COLO829 (cell line): ENCODE measurements around the gene UBA3.
A peak's percentile ranks its signal among the peaks of the same experiment; 100 is the strongest.

Source experiments
- DNase-seq: peaks from one replicate; pipeline ENCODE4 v3.0.0; 2012; ENCODE audit warnings: low spot score

The UBA3 gene

GRCh38 chr3:69065318-69065964 lies 14.7 kb downstream of the UBA3 start:
- DNase-seq: no peak

DNA sequence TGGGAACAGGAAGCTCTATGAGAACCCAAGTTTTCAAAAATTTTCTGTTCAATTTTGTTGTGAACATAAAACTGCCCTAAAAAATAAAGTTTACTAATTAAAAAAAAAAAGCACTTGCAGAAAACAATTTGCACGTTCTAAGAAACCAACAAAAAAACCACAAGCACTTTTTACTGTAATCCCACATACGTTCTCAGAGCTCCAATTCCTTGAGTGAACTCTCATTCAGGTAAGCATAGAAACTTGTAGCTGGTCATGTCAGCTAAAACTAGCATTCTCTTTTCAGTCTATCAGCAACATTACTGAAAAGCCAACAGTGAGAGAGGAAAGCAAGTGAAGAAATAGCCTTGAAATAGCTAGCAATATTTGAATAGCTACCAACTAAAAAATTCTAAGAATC lies 16.5 kb downstream of the UBA3 start:
- no peak for DNase-seq

GRCh38 chr3:69059688-69060087 lies 20.5 kb downstream of the UBA3 start:
- no peak for DNase-seq

DNA sequence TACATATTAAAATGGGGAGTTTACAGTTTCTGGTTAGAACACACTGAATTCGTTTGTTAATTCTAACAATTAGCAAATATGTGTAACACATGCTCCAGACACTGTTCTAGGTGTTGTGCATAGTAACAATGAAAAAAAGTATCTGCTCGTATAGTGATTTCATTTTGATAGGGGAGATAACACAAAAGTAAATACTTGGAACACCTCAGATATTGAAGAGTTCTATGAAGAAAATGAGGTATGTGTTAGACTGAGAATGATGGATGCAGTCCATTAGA lies 21.3 kb downstream of the UBA3 start:
- no peak for DNase-seq

GRCh38 chr3:69058180-69058946 lies 21.8 kb downstream of the UBA3 start:
- no peak for DNase-seq

GRCh38 chr3:69052472-69052898 lies 27.7 kb downstream of the UBA3 start:
- no peak for DNase-seq

- peak; percentile 99 for DNase-seq
These were observed 28.3 kb downstream of the UBA3 start, which contains the start of gene TMF1 for GRCh38 chr3:69051756-69052471. TSS of gene TMF1 (minus strand) at chr3:69052333. CDS start at chr3:69052086, 247 bp downstream.

GRCh38 chr3:69048990-69049389 lies 31.2 kb downstream of the UBA3 start:
- no peak for DNase-seq

- DNase-seq: no peak
These were observed 35.6 kb downstream of the UBA3 start for GRCh38 chr3:69044608-69045007.

- no peak for DNase-seq
These were observed 46.7 kb downstream of the UBA3 start for GRCh38 chr3:69033470-69033869.

DNA sequence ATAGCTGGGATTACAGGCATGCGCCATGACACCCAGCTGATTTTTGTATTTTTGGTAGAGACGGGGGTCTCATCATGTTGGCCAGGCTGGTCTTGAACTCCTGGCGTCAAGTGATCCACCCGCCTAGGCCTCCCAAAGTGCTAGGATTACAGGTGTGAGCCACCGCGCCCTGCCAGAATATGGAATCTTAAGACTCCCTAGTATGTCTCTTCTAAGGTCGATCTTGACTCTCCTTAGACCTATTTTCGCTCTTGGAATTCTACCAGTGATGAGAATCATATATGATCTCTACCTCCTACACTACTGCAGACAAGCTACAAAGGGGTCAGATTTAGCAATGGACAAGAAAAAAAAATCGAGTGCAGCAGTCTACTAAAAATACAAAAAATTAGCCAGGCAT lies 47.4 kb downstream of the UBA3 start:
- DNase-seq: no peak

GRCh38 chr3:69032142-69032541 lies 48.0 kb downstream of the UBA3 start:
- DNase-seq: peak; percentile 45

- no peak for DNase-seq
These were observed 48.5 kb downstream of the UBA3 start for GRCh38 chr3:69031635-69032034.

GRCh38 chr3:69020857-69021256 lies 59.3 kb downstream of the UBA3 start:
- no peak for DNase-seq

DNA sequence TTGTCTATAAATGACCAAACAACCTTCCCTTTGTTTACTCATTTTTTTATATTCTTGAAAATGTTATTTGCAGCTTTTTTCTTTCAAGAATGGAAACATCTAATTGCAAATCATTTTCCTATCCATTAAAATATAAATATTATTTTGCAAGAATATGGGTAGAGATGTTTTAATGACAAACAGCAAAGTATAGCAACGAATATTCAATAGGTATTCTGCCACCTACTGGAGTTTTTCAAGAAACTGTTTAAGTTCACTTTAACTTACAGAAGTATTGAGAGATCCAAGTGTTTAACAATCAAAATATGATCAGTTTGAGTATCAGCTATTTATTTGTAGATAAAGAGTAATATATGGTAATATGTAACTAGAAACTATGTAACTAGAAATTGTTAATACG lies 59.7 kb downstream of the UBA3 start:
- no peak for DNase-seq

DNA sequence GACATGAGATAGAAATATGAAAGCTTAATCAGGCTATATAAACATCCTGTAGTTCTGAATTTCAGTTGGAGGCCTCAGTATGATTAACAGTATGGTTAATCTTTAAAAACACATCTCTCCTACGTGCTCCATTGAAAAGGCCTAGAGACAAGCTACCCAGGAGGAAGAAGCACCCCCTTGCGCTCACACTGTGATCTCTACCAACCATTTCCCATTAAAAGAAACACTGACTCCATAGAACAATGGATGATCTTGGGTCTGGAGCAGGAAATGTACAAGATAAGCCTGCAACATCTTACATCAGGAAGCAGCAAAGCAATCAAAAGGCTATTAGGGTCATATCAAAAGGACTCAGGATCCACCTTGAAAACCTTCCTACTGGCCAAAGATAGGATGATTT lies 63.3 kb downstream of the UBA3 start:
- no peak for DNase-seq

DNA sequence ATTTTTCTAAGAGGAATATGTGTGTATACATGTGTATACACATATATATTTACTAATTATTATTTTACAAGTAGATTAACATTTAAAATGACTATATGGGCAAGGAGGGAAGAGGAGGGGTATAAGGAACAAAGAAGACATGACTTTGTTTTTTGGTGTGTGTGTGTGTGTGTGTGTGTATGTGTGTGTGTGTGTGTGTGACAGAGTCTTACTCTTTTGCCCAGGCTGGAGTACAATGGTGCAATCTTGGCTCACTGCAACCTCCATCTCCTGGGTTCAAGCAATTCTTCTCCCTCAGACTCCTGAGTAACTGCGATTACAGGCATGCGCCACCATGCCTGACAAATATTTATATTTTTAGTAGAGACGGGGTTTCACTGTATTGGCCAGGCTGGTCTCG lies 64.1 kb downstream of the UBA3 start:
- no peak for DNase-seq

DNA sequence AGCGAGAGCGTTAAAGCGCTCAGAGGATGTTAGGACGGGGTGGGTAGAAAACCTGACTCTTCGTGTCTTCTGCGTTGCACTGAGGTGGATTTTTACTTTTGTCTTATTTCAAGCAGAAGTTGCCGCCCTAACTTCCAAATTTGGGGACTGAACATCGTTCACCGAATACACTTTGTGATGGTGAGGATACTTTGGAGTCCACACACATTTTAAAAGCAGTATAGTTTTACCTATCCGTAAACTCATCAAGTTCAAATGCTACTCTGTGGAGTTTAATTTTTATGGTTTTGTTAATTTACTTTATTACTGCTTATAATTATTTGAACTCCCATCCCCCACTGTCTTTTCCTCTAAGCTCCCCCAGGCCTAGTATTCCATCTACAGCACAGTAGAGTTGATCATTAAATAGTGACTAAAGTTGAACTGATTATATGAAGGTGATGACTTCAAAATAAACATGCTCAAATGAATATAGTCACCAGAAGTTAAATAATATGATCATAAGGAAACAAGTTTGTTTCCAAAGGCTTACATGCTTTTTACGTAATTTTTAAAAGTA lies 66.1 kb downstream of the UBA3 start:
- no peak for DNase-seq

- DNase-seq: peak; percentile 79
These were observed 66.7 kb downstream of the UBA3 start, which contains the start of gene EOGT for GRCh38 chr3:69013253-69014021. TSS of gene EOGT (minus strand) at chr3:69013684. CDS start at chr3:69009846, 3,838 bp downstream.

- DNase-seq: no peak
These were observed 67.3 kb downstream of the UBA3 start for GRCh38 chr3:69012800-69013252.

DNA sequence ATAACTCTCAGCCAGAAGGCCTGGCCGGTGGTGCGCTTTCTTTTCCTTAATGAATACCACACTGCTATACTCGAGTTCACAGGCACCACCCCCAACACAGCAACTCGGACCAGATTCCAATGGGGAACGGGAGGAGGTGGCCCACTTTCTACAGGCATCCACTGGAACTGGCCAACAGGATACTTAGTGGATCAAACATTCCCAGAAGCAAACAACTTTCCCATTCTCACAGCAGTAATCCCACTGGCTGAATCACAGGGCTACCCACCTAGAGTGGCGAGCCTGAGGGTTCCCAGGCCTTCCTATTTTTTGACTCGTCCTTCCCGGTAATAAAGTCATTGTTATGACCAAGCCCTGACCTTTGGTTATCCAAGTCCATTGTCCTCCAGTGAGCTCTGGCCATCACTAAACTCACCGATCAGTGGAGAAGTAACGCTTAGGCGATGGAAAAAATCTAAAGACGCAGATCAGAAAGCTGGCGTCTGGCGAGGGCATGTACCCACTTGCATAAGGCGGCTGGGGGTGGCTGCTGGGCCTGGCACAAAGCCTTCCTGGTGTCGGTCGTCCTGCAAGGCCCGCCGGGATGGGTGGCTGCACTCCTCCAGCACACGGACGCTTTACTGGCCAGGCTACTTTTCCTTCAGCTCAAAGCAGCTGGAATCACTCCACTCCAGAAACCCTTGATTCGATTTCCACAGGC lies 67.9 kb downstream of the UBA3 start:
- DNase-seq: no peak
